GM21619 (cell line): ENCODE results near the gene UBAC1.

ENCODE experiments used
- ATAC-seq: cut with Tn5 transposase; IDR thresholded peaks from one replicate; pipeline ENCODE4 v1.9.1; 2021; ENCODE audit not compliant: unreplicated experiment

The UBAC1 gene

DNA sequence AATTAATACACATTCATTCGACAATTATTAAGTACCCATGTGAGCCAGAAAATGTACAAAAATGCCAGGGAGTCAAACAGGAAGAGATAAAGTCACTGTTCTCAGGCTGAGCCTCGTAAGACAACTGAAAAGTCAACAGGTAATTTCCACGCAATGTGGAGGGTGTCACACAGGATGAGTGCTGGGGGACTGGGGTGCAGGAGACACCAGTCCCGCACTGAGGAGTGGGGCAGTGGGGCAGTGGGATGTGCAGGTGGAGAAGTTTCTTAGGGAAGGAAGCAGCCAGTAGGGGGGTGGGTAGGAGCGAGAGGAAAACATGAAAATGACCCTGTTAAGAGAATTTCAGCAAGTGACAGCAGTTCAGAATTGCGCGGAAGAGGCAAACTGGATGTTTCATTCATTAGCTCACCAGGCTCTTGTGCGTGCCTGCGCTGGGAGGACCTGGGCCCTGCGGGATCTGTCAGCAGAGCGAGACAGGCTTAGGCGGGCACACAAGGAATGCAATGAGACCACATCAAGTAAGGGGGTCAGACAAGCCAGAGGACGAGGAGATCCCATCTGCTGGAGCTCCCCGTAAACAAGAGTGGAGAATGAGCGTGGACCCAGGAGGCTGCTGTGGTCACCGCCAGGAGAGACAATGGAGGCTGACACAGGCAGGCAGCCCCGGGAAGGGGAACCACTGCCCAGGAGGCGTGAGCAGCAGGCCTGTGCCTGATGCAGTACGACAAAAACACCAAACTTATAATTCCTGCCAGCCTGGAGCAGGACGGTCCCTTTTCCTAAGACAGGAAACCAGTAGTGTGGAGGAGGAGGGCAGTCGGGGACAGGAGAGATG, 74.8 kb downstream of the UBAC1 start:
- no peak for ATAC-seq

DNA sequence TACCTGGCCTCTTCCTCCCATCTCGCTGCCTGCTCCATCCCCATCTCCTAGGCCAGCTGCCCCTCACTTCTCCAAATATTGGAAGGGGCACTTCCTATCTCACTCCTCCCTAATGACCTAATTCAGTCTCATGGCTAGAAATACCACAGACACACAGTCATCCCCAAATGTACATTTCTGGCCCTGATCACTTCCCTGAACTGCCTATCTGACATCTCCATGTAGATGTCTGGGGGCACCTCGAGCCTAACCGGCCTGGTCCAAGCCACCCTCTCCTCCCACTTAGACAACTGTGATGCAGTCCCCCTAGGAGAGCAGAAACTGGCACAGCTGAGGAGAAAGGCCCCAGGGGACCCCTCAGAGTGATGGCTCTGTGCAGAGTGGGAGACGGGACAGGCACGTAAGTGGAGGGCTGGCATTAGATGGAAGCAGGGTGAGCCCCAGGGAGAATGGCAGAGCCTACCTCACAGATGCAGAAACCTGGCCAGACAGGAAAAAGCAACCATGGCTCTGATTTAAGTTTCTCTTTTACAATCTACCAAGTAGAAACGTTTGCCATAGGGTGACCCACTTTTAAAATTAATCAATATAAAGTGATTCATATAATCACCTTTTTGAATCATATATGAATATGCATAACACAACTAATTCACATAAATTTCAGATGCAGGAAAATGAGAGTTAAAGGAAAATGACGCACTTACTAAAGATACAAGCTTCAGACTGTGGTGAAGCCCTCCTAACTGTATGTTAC, 75.9 kb downstream of the UBAC1 start:
- ATAC-seq = no peak

DNA sequence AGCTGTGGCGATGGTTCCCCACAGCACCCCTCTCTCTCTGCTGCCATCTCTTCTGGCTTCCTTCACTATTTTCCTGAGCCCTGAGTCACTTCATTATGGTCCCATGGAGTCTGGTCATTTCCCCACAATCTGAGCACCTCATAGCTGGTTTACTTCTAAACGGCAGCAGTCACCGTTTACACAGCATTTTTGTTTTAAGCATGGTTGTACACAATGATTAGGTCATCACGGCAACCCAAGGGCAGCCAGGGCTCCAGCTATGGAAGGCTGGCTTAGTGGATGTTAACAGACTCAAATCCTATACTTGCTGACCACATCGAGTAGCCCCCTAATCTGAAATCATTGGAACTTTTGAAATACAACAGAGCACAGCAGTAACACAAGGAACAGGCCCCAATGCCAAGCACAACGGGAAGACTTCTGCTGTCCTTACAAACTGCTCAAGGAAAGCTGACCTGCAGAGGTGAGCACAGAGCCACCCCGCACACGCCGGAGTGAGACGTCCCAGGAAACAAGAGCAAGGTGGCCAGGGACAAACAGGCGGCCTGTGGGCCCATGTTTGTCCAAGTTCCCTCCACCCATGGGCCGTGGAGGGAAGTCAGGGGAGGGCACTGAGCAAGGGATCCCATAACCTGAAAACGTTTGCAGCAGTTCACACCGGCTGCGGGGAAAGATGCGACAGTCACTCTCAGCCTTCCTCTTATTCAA, 76.7 kb downstream of the UBAC1 start:
- no peak for ATAC-seq

DNA sequence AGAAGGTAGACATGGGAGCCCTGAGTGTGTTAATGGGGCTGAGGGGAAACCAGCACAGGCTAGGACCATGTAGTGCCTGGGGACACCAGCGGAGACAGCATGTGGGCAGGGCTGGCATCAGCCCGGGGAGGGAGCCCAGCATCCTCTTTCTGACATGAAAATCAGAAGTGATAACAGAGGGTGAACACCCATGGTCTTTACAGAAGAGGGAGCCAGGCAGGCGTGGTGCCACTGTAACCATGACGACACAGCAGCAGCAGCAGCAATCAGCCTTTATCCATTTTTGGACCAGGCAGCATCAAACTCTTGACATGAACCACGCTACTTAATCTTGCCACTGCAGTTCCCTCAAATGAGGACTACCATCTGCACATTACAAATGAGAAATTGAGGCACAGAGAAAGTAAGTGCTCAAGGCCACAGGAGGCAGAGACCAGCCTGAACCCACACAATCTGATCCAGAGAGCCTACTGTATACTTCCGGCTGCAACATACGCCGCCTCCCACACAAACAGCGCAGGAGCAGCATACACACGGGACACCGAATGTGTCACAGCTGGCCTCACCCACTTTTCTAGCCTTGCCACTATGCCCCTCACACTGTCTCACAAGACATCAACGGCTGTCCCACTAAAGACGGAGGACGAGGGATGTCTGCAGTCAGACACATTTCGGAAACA, 77.6 kb downstream of the UBAC1 start:
- ATAC-seq = no peak
